GM18868 (cell line): ENCODE data around the gene DNMT1.
"Not testable (repeated sequence)": the region's sequence is repeated elsewhere in the genome, so short reads cannot be mapped to it uniquely, and the experiment has no call there.

Source experiments
- ATAC-seq: cut with Tn5 transposase; IDR thresholded peaks from one replicate; pipeline ENCODE4 v1.9.1; 2021; ENCODE audit warnings: mild to moderate bottlenecking, moderate library complexity; ENCODE audit not compliant: unreplicated experiment

DNMT1 gene

GRCh38 chr19:10194500-10195198 is at the start of gene DNMT1:
Gene DNMT1, minus strand, starts transcription at chr19:10194953. Its CDS starts 54 bp downstream, at chr19:10194899.
- ATAC-seq, result peak; percentile 87

GRCh38 chr19:10243606-10244005 is 48.9 kb upstream of the DNMT1 start:
- ATAC-seq, result no peak

GRCh38 chr19:10241826-10242449 is 47.2 kb upstream of the DNMT1 start:
- not testable (repeated sequence) for ATAC-seq

GRCh38 chr19:10238172-10238783 is 43.5 kb upstream of the DNMT1 start:
- ATAC-seq, result no peak

GRCh38 chr19:10237702-10238101 is 42.9 kb upstream of the DNMT1 start:
- no peak for ATAC-seq

- not testable (repeated sequence) for ATAC-seq
Observed at GRCh38 chr19:10235409-10235808, 40.7 kb upstream of the DNMT1 start.

GRCh38 chr19:10235003-10235402 is 40.2 kb upstream of the DNMT1 start:
- ATAC-seq, result no peak

- no peak for ATAC-seq
Observed at GRCh38 chr19:10233946-10234345, 39.2 kb upstream of the DNMT1 start.

- ATAC-seq, result no peak
Observed at GRCh38 chr19:10231612-10232228, 37.0 kb upstream of the DNMT1 start.

GRCh38 chr19:10230861-10231611 is 36.3 kb upstream of the DNMT1 start, which contains the start of gene S1PR2:
Gene S1PR2, minus strand, starts transcription at chr19:10231331. Its CDS starts 6,426 bp downstream, at chr19:10224905.
- ATAC-seq, result no peak

- no peak for ATAC-seq
Observed at GRCh38 chr19:10230173-10230860, 35.6 kb upstream of the DNMT1 start.

- ATAC-seq, result no peak
Observed at GRCh38 chr19:10228920-10229319, 34.2 kb upstream of the DNMT1 start.

GRCh38 chr19:10228393-10228792 is 33.6 kb upstream of the DNMT1 start:
- ATAC-seq, result no peak

GRCh38 chr19:10227026-10227971 is 32.5 kb upstream of the DNMT1 start:
- ATAC-seq, result no peak

GRCh38 chr19:10226376-10227025 is 31.7 kb upstream of the DNMT1 start:
- no peak for ATAC-seq

GRCh38 chr19:10226021-10226375 is 31.2 kb upstream of the DNMT1 start:
- no peak for ATAC-seq

- ATAC-seq, result no peak
Observed at GRCh38 chr19:10224337-10224736, 29.6 kb upstream of the DNMT1 start.

GRCh38 chr19:10223488-10224213 is 28.9 kb upstream of the DNMT1 start:
- no peak for ATAC-seq
